Stromal cell of bone marrow (primary cell): Measurements from ENCODE around the gene PHF21A.
"Not testable (repeated sequence)": the region's sequence is repeated elsewhere in the genome, so short reads cannot be mapped to it uniquely, and the experiment has no call there.

Experiments
- DNase-seq: peaks from one replicate; pipeline ENCODE4 v3.0.0-alpha.2; 2012; ENCODE audit warnings: low read depth

PHF21A gene

DNA sequence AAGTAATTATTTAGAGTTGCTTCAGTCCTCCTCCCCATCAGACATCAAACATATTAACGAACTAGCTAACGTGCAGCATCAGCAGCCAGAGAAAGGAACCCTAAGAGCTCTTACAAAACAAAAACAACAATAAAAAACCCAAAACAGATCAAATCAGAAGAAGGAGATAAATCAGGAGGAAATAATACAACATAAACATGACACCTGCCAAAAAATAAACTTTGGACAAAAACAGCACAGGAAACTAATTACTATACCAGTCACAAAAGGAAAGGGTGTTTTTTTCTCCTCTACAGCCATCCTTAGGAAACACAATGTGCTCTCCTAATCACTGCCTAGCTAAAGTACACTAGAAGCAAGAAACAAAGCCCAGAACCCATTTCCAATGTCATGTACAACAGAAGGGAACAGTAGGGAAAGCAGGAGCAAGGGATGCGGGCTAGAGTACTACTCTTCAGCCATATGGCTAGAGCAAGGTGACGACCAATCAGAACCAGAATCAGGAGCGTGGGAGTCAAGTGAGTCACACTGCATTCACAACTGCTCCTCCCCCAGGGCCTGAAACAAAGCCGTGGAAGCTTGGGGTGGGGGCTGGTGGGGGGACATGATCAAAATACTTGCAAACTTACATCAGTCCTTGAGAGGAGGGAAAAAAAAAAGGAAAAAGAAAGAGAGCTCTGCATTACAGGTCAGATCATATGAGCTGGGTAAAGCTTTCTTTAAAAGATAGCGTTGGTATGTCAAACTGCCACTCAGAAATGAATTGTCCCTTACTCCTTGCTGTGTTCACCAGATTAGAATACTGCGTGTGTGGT is 138.4 kb downstream of the PHF21A start:
- DNase-seq: no peak

DNA sequence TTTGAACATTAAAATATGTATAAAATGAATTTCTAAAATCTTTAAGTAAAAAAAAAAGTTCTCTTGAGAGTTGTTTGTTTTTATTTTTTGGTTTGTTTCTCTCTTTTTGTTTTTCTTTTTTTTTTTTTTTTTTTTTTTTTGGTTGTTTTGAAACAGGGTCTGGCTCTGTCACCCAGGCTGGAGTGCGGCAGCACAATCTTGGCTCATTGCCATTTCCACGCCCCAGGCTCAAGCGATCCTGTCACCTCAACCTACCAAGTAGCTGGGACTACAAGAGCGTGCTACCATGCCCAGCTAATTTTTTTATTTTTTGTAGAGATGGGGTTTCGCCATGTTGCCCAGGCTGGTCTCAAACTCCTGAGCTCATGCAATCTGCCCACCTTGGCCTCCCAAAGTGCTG is 139.4 kb downstream of the PHF21A start:
- DNase-seq: not testable (repeated sequence)

- DNase-seq: no peak
Measured at GRCh38 chr11:45974806-45975205, 146.4 kb downstream of the PHF21A start.

DNA sequence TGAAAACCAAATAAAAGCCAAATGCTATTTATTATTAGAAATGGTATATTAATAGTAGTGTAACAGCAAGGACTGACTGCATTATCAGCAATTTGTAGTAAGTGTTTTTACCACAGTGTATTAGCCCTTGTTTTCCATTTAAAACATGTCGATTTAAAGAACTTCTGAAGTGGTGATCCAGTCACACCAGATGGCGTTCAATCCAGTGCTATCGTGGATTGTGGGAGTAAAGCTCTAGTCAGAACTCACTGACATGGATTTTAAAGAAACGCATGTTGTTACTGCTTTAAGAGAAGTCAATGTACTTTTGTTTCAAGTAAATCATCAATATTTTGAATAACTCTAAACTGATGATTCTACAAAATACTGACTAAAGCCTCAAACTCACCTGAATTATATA is 147.7 kb downstream of the PHF21A start:
- no peak for DNase-seq

DNA sequence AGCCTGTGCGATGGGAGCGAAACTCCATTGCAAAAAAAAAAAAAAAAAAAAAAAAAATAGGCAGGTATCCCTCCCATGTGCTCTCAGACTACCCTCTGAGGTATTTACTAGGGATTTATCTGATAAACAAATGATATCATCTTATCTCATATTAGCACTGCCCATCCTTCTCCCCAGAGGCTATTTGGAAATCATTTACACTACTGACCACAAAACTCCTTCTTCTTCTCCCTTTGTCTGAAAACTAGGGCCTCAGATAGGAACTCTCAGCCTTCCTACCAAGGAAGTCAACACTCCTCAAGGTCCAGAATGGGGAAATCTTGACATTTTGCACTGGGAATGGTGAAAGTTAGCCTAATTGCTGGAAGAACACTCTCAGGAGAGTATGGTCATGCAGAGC is 152.4 kb downstream of the PHF21A start:
- DNase-seq: no peak

- DNase-seq: no peak
Measured at GRCh38 chr11:45967506-45967905, 153.7 kb downstream of the PHF21A start.

GRCh38 chr11:45964911-45965389 is 156.3 kb downstream of the PHF21A start:
- DNase-seq: peak; percentile 44

GRCh38 chr11:45961751-45962240 is 159.5 kb downstream of the PHF21A start:
- no peak for DNase-seq

GRCh38 chr11:45960387-45961095 is 160.7 kb downstream of the PHF21A start:
- no peak for DNase-seq

- DNase-seq: no peak
Measured at GRCh38 chr11:45959851-45960250, 161.4 kb downstream of the PHF21A start.

GRCh38 chr11:45949992-45950407 is 171.3 kb downstream of the PHF21A start:
- peak; percentile 50 for DNase-seq

DNA sequence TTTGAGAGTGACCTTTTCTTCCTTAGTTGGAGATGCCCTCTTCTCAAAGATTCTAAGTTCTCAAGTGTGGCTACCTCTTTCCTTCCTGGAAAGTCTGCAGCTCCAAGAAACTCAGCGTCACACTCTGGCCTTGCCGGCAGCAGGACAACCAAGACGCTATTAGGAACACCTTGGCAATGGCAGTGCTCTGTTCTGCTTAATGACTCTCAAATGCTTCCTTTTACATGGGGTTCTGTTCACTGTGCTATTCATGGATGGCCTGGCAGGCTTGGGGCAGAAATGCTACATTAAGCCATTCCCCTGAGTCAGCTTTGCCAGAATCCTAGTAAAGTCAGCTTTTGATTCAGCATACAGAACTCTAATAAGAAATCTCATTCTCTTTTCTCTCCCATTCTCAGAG is 172.9 kb downstream of the PHF21A start:
- DNase-seq: no peak

- no peak for DNase-seq
Measured at GRCh38 chr11:45947885-45948284, 173.4 kb downstream of the PHF21A start.

DNA sequence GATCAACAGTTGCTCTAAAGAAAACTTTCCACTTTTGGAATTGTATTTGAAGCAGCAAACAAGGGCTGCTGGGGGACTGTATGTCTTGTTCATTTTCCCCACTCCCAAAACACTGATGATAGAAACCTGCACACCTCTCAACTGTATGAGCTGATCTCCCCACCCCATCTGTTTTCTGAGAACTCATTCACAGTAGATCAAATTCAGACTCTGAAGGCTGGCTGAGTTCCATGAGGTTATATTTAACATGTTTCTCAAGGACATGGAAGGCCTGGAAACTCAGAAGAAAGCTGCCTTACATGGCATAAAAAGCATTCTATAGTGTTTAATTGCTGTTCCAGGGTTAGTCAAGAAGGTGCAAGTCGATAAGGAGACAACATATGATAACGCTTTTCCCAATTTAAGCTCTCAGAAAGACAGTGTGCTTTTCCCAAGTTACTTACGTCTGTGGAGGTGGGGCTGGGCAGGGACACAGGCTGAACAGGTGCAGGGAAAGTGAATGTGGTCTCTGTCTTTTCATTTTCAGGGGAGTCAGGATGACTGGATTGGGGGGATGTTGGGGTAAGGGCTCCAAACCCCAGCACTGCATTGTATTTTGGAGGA is 175.8 kb downstream of the PHF21A start:
- DNase-seq: no peak

GRCh38 chr11:45942381-45942780 is 178.9 kb downstream of the PHF21A start:
- DNase-seq: no peak

DNA sequence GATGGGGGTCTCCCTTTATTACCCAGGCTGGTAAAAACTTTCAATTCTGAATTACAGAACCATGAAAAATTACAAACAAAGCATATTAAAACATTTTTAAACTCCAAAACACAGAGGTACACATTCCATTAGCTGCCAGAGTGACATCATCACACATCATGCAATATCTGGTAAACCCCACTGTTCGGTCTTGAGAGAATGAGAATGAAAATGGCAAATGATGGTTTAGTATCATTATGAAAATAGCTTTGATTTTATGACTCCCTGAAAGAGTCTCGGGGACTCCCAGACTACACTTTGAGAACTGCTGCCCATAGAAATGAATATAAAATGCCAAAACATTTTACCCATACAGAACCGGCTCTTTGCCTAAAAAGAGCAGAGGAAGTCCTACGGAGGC is 180.0 kb downstream of the PHF21A start:
- no peak for DNase-seq

DNA sequence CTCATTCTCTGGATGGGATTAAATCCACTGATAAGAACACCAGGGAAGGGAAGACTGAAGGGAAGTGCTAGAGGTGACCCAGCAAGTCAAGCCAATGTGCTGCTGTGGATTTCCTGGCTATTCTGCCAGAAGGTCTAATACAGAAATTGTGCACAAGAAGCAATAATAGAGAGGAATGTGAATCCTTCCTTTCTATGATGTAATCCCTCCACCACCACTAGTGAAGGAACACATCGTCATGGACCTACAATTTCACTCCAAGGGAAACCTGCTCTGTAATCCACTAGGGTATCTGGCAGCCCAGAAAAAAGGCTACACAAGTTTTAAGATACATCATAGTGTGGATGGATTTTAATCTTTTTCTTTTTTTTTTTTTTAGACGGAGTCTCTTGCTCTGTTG is 181.4 kb downstream of the PHF21A start:
- no peak for DNase-seq

DNA sequence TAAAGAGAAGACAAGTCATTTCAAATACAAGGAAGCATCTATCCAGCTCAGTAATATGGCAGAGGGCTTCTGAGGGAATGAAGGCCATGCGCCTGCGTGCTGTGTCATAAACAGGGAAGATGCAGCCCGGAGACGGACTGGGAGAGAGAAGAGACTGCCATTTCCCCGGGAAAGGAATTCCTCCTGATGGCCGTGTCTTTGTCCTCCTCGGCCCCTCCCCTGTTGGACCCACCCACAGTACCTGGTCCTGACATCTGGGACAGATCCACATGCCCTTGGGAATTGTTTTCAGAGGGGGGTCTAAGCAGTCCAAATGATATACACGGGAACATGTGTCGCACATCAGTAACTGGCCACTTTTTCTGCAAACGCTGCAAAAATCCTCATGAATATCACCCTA is 183.3 kb downstream of the PHF21A start:
- no peak for DNase-seq

DNA sequence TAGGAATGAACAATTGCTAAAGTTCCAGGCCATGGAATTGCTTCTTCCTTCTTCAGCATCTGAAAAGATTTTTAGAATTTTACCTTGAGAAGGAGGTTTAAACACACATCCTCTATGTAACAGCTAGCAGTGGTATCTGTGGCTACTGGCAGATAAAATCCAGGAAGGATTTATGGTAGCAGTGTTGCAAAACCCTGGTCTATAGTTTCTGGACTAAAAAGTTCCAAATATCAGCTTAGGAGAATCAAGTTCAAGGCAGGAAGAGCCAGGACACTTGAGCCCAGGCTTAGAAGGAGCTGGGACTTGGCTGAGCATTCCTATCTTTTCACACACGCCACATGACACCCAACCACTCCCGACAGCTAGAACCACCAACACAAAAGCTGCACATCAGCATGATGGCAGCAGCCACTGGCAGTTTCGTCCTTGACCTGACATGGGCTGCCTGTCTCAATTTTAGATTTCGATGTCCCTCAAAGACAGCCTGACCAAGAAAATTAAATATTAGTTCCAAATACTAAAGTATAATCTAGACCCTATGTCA is 184.7 kb downstream of the PHF21A start:
- no peak for DNase-seq

- no peak for DNase-seq
Measured at GRCh38 chr11:45935349-45936064, 185.7 kb downstream of the PHF21A start.

GRCh38 chr11:45934580-45935318 is 186.5 kb downstream of the PHF21A start:
- no peak for DNase-seq
